Spleen (tissue), 7 donors: ENCODE measurements around the gene FSTL3.

Source experiments
- CTCF ChIP-seq, 11 experiments: fragments of 200-600 bp in 7 of 11; fragments of 450-650 bp in 4 of 11; sonication (generic) in 4 of 11; IDR thresholded peaks in 8 of 11; conservative IDR thresholded peaks in 3 of 11; 1 replicate in 7 of 11; 2 replicates in 4 of 11; pipeline versions ENCODE4 v1.4.0 to v1.8.0; 2016 to 2021; ENCODE audit warnings: antibody characterized with exemption in 11 of 11, inconsistent platforms in 4 of 11, mild to moderate bottlenecking in 1 of 11
- POLR2A ChIP-seq, 3 donors: fragments of 450-650 bp; IDR thresholded peaks; one replicate each; pipeline ENCODE4 v1.5.1; 2017; ENCODE audit warnings: antibody characterized with exemption in 3 of 3, mild to moderate bottlenecking in 1 of 3
- donor health status: DM: no; HTN: no; CAD: no; lungs with moderate emphysema.
- donor health status: DM: no; HTN: no; CAD: no.
- donor health status: DM: no; HTN: no; CAD: no.

DNA sequence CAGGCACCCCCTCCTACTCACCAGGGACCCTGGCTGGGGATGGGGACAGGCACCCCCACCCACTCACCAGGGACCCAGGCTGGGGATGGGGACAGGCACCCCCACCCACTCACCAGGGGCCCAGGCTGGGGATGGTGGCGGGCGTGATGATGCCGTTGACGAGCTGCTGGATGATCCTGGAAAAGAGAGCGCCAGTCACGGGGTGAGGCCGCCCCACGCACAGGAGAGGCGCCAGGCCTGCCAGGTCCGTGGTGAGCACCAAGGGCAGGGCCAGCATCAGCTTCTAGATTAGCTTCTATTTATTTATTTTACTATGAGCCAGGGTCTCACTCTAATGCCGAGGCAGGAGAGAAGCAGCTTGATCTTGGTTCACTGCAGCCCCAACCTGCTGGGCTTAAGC, 26.1 kb upstream of the FSTL3 start:
- TF ChIP-seq POLR2A (IDR thresholded peaks at IDR 0.05) = no peak
- TF ChIP-seq CTCF (IDR thresholded peaks at IDR 0.05 in 8 of 11, conservative IDR thresholded peaks at IDR 0.05 in 3 of 11) = no peak
